AG08396 (cell line): ENCODE data around the gene SLC22A17.
"Not testable (repeated sequence)": the region's sequence is repeated elsewhere in the genome, so short reads cannot be mapped to it uniquely, and the experiment has no call there.

Experiments used
- DNase-seq: peaks from one replicate; pipeline ENCODE4 v3.0.0; 2012; ENCODE audit warnings: low spot score, mixed read lengths

The SLC22A17 gene

GRCh38 chr14:23339506-23340268 is 13.0 kb downstream of the SLC22A17 start:
- no peak for DNase-seq

- DNase-seq = no peak
Observed at GRCh38 chr14:23335623-23336022, 17.1 kb downstream of the SLC22A17 start.

DNA sequence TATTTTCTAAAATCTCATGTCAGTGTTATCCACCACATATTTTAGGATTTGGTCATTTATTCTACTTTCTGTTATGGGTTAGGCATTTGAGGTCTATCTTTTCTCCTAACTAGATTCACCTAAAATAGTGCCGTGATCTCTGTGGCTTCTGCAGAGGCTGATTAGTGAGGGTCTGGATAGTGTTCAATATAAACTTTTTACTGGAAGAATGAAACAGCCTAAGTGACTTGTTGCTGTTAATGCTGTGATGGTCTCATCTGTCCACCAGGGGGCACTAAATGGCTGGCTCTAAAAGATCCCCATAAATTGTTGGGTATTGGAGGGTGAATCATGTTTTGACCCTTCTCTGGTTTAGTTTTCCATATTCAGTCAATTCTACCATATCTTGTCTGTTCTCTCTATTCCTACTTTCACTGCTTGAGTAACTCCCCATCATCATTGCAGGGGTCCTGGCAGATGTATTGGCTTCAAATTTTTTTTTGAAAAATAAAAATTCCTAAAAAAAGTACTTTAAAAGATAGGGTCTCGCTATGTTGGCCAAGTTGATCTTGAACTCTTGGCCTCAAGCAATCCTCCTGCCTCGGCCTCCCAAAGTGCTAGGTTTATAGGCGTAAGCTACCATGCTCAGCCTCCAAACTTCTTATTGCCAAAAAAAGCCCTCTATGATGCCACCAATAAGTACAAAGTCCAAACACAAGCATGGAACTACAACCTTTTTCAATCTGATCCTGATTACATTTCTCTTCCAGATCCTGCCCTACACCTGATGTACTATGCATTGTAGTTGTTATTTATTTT is 24.5 kb downstream of the SLC22A17 start:
- DNase-seq = peak; percentile 81

DNA sequence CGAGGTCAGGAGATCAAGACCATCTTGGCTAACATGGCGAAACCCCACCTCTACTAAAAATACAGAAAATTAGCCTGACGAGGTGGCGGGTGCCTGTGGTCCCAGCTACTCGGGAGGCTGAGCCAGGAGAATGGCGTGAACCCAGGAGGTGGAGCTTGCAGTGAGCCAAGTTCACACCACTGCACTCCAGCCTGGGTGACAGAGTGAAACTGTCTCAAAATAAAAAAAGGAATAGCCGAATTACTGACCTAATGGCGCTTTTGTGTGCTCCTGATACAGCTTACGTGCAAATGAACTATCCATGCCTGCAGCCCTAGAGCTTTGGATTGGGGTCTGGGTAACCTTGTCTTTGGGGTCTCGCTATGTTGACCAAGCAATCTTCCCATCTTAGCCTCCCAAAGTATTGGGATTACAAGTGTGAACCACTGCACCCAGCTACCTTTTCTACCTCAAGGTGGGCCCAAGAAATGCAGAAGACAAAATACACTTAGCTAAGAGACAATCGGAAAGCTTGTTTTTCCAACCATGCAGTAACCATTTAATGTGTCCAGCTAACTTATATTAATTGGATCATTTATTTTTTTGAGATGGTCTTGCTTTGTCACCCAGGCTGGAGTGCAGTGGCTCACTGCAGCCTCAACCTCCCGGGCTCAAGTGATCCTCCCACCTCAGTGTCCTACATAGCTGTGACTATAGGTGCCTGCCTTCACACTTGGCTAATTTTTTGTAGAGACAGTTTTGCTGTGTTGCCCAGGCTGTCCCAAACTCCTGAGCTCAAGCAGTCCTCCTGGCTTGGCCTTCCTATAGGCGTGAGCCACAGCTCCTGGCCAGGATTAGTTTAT is 26.0 kb downstream of the SLC22A17 start:
- no peak for DNase-seq

DNA sequence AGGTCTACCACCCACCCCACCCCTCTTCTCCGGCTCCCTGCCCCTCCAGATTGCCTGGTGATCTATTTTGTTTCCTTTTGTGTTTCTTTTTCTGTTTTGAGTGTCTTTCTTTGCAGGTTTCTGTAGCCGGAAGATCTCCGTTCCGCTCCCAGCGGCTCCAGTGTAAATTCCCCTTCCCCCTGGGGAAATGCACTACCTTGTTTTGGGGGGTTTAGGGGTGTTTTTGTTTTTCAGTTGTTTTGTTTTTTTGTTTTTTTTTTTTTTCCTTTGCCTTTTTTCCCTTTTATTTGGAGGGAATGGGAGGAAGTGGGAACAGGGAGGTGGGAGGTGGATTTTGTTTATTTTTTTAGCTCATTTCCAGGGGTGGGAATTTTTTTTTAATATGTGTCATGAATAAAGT is 26.9 kb downstream of the SLC22A17 start:
- DNase-seq = not testable (repeated sequence)

DNA sequence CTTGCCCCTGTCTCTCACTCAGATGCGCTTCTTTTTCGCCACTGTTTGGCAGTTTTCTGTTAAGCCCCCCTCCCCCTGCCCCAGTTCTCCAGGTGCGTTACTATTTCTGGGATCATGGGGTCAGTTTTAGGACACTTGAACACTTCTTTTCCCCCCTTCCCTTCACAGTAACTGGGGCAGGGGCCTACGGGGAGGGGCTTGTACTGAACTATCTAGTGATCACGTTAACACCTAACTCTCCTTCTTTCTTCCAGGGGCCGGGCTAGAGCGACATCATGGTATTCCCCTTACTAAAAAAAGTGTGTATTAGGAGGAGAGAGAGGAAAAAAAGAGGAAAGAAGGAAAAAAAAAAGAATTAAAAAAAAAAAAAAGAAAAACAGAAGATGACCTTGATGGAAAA is 27.7 kb downstream of the SLC22A17 start:
- no peak for DNase-seq

- DNase-seq = no peak
Observed at GRCh38 chr14:23324455-23324846, 28.2 kb downstream of the SLC22A17 start.

GRCh38 chr14:23323838-23324454 is 28.7 kb downstream of the SLC22A17 start:
- DNase-seq = no peak

DNA sequence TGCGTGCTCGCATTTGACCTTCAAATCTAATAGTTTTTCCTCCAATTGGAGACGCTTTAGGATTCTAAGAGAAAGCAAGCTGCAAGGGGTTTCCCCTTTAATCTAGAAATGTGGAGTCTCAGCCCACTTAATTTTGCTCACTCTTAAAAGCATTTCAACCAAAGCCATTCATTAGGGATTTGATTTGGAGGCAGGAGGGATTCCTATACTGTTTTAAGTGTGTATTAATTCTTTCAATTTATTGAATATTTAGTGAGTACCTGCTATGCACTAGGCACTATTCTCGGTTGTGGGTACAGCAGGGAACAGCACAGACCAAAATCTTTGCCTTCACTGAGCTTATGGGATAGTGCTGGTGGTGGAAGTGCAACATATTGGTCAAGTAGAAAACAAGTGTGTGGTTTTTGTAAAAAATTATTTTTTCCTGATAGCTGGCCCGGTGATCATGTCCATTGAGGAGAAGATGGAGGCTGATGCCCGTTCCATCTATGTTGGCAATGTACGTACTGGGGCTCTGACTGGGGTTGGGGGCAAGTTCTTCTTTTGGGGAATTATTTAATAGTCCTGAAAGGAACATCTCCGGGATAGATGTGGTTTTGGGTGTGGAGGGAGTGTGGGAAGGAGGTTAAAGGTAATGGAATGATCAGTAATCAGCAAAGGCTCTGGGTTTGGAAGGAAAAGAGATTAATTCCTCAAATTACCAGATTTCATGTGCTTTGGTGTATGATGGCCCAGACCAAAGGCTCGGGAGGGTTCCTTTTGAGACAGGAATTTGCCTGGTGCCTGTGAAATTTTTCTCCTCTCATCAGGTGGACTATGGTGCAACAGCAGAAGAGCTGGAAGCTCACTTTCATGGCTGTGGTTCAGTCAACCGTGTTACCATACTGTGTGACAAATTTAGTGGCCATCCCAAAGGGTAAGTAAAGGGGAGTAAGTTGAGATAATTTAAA is 29.8 kb downstream of the SLC22A17 start:
- no peak for DNase-seq

GRCh38 chr14:23321572-23322547 is 30.8 kb downstream of the SLC22A17 start:
- peak; percentile 64 for DNase-seq

DNA sequence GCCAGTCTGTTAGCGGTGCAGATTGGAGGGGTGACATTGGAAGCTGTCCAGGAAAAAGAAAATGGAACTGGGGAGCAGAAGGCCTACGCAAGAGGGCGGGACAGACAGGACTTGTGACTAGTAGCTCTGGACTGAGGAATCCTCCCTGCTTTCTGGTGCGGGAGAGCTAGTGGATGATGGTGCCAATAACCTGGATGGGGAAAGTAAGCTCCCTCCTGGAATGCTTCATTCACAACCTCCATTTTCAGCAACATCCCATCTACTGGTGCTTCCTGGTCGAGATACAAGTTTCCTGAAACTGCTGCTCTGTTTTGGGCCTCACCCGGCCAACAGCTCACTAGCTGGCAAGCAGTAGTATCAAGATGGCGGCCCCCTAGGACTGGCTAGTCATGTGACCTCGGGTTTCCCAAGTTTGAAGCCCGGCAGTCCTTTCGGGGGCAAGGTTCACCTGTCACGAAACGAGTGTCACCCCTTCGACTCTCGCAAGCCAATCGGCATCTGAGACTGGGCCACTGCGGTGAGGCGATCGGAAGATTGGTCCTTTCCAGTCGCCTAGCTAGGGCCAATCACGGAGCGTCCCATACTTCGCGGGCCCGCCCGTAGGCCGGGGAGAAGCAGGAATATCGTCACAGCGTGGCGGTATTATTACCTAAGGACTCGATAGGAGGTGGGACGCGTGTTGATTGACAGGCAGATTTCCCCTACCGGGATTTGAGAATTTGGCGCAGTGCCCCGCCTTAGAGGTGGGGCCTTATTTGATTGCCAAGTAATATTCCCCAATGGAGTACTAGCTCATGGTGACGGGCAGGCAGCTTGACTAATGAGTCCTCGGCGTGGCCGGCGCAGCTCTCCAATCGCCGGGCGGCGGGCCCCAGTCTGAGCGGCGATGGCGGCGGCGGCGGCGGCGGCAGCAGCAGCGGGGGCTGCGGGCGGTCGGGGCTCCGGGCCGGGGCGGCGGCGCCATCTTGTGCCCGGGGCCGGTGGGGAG is 31.8 kb downstream of the SLC22A17 start, which contains the start of gene PABPN1:
TSS of gene PABPN1 (plus strand) at position 874 of the 988 bp plus-strand sequence. CDS start at position 887, 13 bp downstream.
- DNase-seq = peak; percentile 98

GRCh38 chr14:23319746-23320583 is 32.7 kb downstream of the SLC22A17 start:
- DNase-seq = no peak

- no peak for DNase-seq
Observed at GRCh38 chr14:23316300-23316699, 36.4 kb downstream of the SLC22A17 start.

DNA sequence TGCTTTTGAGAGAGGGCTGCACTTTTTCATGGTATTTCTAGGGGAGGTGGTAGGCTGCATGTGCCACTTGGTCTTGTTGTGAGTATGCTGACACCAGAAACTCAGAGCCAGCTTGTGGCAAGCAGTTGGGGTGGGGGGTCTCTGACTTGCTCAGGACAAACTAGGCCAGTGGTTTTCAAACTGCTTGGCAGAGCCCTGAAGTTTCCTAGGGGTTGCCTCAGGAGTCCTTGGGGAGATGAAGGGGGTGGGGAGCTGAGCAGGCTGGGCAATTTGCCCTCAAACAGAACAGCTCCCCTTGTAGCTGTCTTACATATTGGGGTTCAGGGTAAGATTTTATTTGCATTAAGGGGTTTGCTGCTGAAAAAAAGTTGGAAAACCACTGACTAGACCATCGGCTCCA is 42.1 kb downstream of the SLC22A17 start:
- DNase-seq = no peak

- DNase-seq = no peak
Observed at GRCh38 chr14:23308721-23309445, 43.8 kb downstream of the SLC22A17 start.
